Astrocyte (in vitro differentiated cells and primary cell): ENCODE results near the gene CDH23.

Experiments used
- EZH2 ChIP-seq: IDR thresholded peaks from 2 replicates; pipeline ENCODE4 v1.6.1; 2012; ENCODE audit warnings: mild to moderate bottlenecking, low read length, inconsistent platforms; ENCODE audit not compliant: insufficient read depth
- TF ChIP-seq, protein P1 (sequence below): IDR thresholded peaks from 2 replicates; pipeline ENCODE4 v1.5.1; 2011; ENCODE audit warnings: low read depth, mild to moderate bottlenecking, inconsistent platforms, low read length, moderate library complexity; ENCODE audit not compliant: insufficient read depth

- no peak for TF ChIP-seq EZH2
- TF ChIP-seq, protein P1, sequence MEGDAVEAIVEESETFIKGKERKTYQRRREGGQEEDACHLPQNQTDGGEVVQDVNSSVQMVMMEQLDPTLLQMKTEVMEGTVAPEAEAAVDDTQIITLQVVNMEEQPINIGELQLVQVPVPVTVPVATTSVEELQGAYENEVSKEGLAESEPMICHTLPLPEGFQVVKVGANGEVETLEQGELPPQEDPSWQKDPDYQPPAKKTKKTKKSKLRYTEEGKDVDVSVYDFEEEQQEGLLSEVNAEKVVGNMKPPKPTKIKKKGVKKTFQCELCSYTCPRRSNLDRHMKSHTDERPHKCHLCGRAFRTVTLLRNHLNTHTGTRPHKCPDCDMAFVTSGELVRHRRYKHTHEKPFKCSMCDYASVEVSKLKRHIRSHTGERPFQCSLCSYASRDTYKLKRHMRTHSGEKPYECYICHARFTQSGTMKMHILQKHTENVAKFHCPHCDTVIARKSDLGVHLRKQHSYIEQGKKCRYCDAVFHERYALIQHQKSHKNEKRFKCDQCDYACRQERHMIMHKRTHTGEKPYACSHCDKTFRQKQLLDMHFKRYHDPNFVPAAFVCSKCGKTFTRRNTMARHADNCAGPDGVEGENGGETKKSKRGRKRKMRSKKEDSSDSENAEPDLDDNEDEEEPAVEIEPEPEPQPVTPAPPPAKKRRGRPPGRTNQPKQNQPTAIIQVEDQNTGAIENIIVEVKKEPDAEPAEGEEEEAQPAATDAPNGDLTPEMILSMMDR, result no peak
Measured at GRCh38 chr10:71546220-71546619, 149.5 kb downstream of the CDH23 start.
